Measurements from ENCODE around the gene MAG.
"Not testable (repeated sequence)": the region's sequence is repeated elsewhere in the genome, so short reads cannot be mapped to it uniquely, and the experiment has no call there.

MAG gene

GRCh38 chr19:35272122-35272719 lies 19.7 kb upstream of the MAG start:
- ATAC-seq, result no peak
- no peaks in the 10 kb centered on the region for H3K27me3 Mint-ChIP-seq
- H3K9me3 Mint-ChIP-seq, result no peaks in the 10 kb centered on the region
- peak overlapping the region; percentile 75 for H3K27ac Mint-ChIP-seq
- H3K4me3 Mint-ChIP-seq, result peak overlapping the region; percentile 35
- peaks cover 62% of the 10 kb centered on the region for H3K36me3 Mint-ChIP-seq
- peaks cover 53% of the 10 kb centered on the region for H3K4me1 Mint-ChIP-seq

- Mint-ChIP-seq H3K27ac (peak overlapping the region; percentile 75), H3K36me3 (peaks cover 65% of the 10 kb centered on the region), H3K4me1 (peaks cover 52% of the 10 kb centered on the region), H3K27me3 (no peaks in the 10 kb centered on the region), H3K9me3 (no peaks in the 10 kb centered on the region), H3K4me3 (no peak overlapping the region)
- no peak for ATAC-seq
These were observed 18.9 kb upstream of the MAG start for GRCh38 chr19:35272954-35273649.

- no peaks in the 10 kb centered on the region for H3K9me3 Mint-ChIP-seq
- peaks cover 52% of the 10 kb centered on the region for H3K4me1 Mint-ChIP-seq
- H3K27ac Mint-ChIP-seq, result peak overlapping the region; percentile 75
- H3K4me3 Mint-ChIP-seq, result no peak overlapping the region
- no peaks in the 10 kb centered on the region for H3K27me3 Mint-ChIP-seq
- H3K36me3 Mint-ChIP-seq, result peaks cover 68% of the 10 kb centered on the region
- ATAC-seq, result no peak
These were observed 18.2 kb upstream of the MAG start for GRCh38 chr19:35273686-35274259.

GRCh38 chr19:35274323-35274722 lies 17.6 kb upstream of the MAG start:
- Mint-ChIP-seq H3K27me3 (no peaks in the 10 kb centered on the region), H3K36me3 (peaks cover 74% of the 10 kb centered on the region), H3K27ac (peak overlapping the region; percentile 75), H3K4me1 (peaks cover 55% of the 10 kb centered on the region), H3K4me3 (no peak overlapping the region), H3K9me3 (no peaks in the 10 kb centered on the region)
- no peak for ATAC-seq

GRCh38 chr19:35276706-35277281 lies 15.2 kb upstream of the MAG start:
- H3K4me3 Mint-ChIP-seq, result no peak overlapping the region
- peaks cover 61% of the 10 kb centered on the region for H3K4me1 Mint-ChIP-seq
- no peaks in the 10 kb centered on the region for H3K27me3 Mint-ChIP-seq
- H3K36me3 Mint-ChIP-seq, result peaks cover 64% of the 10 kb centered on the region
- no peaks in the 10 kb centered on the region for H3K9me3 Mint-ChIP-seq
- peak overlapping the region; percentile 45 for H3K27ac Mint-ChIP-seq
- no peak for ATAC-seq

GRCh38 chr19:35278578-35279284 lies 13.2 kb upstream of the MAG start:
- Mint-ChIP-seq H3K9me3 (no peaks in the 10 kb centered on the region), H3K27ac (no peak overlapping the region), H3K4me3 (no peak overlapping the region), H3K4me1 (peaks cover 61% of the 10 kb centered on the region), H3K36me3 (peaks cover 47% of the 10 kb centered on the region), H3K27me3 (no peaks in the 10 kb centered on the region)
- no peak for ATAC-seq

- Mint-ChIP-seq H3K27ac (no peak overlapping the region), H3K4me3 (no peak overlapping the region), H3K36me3 (peaks cover 41% of the 10 kb centered on the region), H3K27me3 (no peaks in the 10 kb centered on the region), H3K9me3 (no peaks in the 10 kb centered on the region), H3K4me1 (peaks cover 54% of the 10 kb centered on the region)
- ATAC-seq, result no peak
These were observed 12.6 kb upstream of the MAG start for GRCh38 chr19:35279374-35279773.

GRCh38 chr19:35279985-35280821 lies 11.8 kb upstream of the MAG start:
- Mint-ChIP-seq H3K9me3 (no peaks in the 10 kb centered on the region), H3K27me3 (no peaks in the 10 kb centered on the region), H3K4me1 (peaks cover 53% of the 10 kb centered on the region), H3K36me3 (peaks cover 32% of the 10 kb centered on the region), H3K4me3 (no peak overlapping the region), H3K27ac (peak overlapping the region; percentile 9)
- peak; percentile 65 for ATAC-seq

GRCh38 chr19:35281303-35281702 lies 10.7 kb upstream of the MAG start:
- no peak overlapping the region for H3K4me3 Mint-ChIP-seq
- peak overlapping the region; percentile 9 for H3K27ac Mint-ChIP-seq
- no peaks in the 10 kb centered on the region for H3K9me3 Mint-ChIP-seq
- peaks cover 24% of the 10 kb centered on the region for H3K36me3 Mint-ChIP-seq
- H3K27me3 Mint-ChIP-seq, result no peaks in the 10 kb centered on the region
- peaks cover 53% of the 10 kb centered on the region for H3K4me1 Mint-ChIP-seq
- ATAC-seq, result peak; percentile 21

GRCh38 chr19:35284153-35285094 lies 7.5 kb upstream of the MAG start:
- Mint-ChIP-seq H3K27me3 (no peaks in the 10 kb centered on the region), H3K36me3 (peaks cover 2% of the 10 kb centered on the region), H3K4me3 (no peak overlapping the region), H3K27ac (no peak overlapping the region), H3K4me1 (peaks cover 40% of the 10 kb centered on the region), H3K9me3 (no peaks in the 10 kb centered on the region)
- ATAC-seq, result no peak

GRCh38 chr19:35285095-35285449 lies 6.9 kb upstream of the MAG start:
- Mint-ChIP-seq H3K27me3 (no peaks in the 10 kb centered on the region), H3K4me3 (no peak overlapping the region), H3K27ac (no peak overlapping the region), H3K9me3 (no peaks in the 10 kb centered on the region), H3K4me1 (peaks cover 36% of the 10 kb centered on the region), H3K36me3 (no peaks in the 10 kb centered on the region)
- no peak for ATAC-seq

- not testable (repeated sequence) for H3K27me3 Mint-ChIP-seq, H3K27ac Mint-ChIP-seq, ATAC-seq
These were observed 6.5 kb upstream of the MAG start for GRCh38 chr19:35285465-35285864.

GRCh38 chr19:35286101-35286500 lies 5.9 kb upstream of the MAG start:
- not testable (repeated sequence) for H3K27me3 Mint-ChIP-seq, H3K36me3 Mint-ChIP-seq, ATAC-seq, H3K4me3 Mint-ChIP-seq, H3K9me3 Mint-ChIP-seq, H3K27ac Mint-ChIP-seq
- H3K4me1 Mint-ChIP-seq, result peaks cover 28% of the 10 kb centered on the region

More at GRCh38 chr19:35285465-35285864, 6.5 kb upstream of the MAG start:
- H3K9me3 Mint-ChIP-seq, H3K36me3 Mint-ChIP-seq, H3K4me3 Mint-ChIP-seq: not testable (repeated sequence)
- H3K4me1 Mint-ChIP-seq, result peaks cover 32% of the 10 kb centered on the region

- no peak overlapping the region for H3K27ac Mint-ChIP-seq
- H3K9me3 Mint-ChIP-seq, result no peaks in the 10 kb centered on the region
- H3K4me3 Mint-ChIP-seq, result no peak overlapping the region
- H3K4me1 Mint-ChIP-seq, result peaks cover 28% of the 10 kb centered on the region
- no peaks in the 10 kb centered on the region for H3K27me3 Mint-ChIP-seq
- no peaks in the 10 kb centered on the region for H3K36me3 Mint-ChIP-seq
- ATAC-seq, result no peak
These were observed 4.2 kb upstream of the MAG start for GRCh38 chr19:35287713-35288112.
